Measurements from ENCODE around the gene SDK2. TPM values are rescaled to one million over a fixed set of nuclear protein-coding genes. Genes with fewer than 3 reads are reported as not detected.

SDK2 gene
- polyA plus RNA-seq, 1 of the 3 experiments (the other 2 are of a cell fraction), result 0.02 TPM

- Histone ChIP-seq H3K9ac (no peak overlapping the region), H3K79me2 (ENCODE audit: insufficient read depth) (no peaks in the 10 kb centered on the region), H2AFZ (ENCODE audit: low read depth) (no peak overlapping the region), H3K36me3 (replicated peaks in 1 of 2; ENCODE audit: control insufficient read depth in 1 of 2, insufficient read depth in 2 of 2, low read length in 1 of 2) (no peaks in the 10 kb centered on the region), H3K4me2 (no peak overlapping the region), H3K27me3 (ENCODE audit: insufficient read depth) (peaks cover 41% of the 10 kb centered on the region), H4K20me1 (ENCODE audit: insufficient read depth) (no peaks in the 10 kb centered on the region), H3K9me3 (no peaks in the 10 kb centered on the region), H3K4me1 (ENCODE audit: control insufficient read depth in 1 of 2, insufficient read depth in 2 of 2, low read depth in 1 of 2, low read length in 1 of 2) (peaks cover 0 to 18% of the 10 kb centered on the region in 2 experiments; a peak in 2 of 4 replicates), H3K4me3 (ENCODE audit: low read depth in 2 of 2, low read length in 1 of 2) (no peak overlapping the region), H3K27ac (ENCODE audit: low read depth in 2 of 2, low read length in 1 of 2) (no peak overlapping the region), H3F3A (replicated peaks; ENCODE audit: insufficient read depth) (no peaks in the 10 kb centered on the region), H3K9me2 (no peaks in the 10 kb centered on the region)
- peak; percentile 83 for DNase-seq
- POLR2A ChIA-PET, result interaction anchor here (0.9 kb wide), 1 partner anchor 47 kb away, joined by 3 read pairs; no protein-coding TSS in a partner anchor
- TF ChIP-seq NFIC (IDR thresholded peaks at IDR 0.05; ENCODE audit: borderline replicate concordance) (no peak), EP300 (IDR thresholded peaks at IDR 0.05; ENCODE audit: borderline replicate concordance in 1 of 2, low read depth in 1 of 2, low read length in 1 of 2) (no peak), POLR2AphosphoS5 (IDR thresholded peaks at IDR 0.05; ENCODE audit: low read depth, low read length) (no peak), SIN3A (IDR thresholded peaks at IDR 0.05; ENCODE audit: borderline replicate concordance, low read depth, low read length) (no peak), JUND (IDR thresholded peaks at IDR 0.05) (no peak), MAX (IDR thresholded peaks at IDR 0.05; ENCODE audit: low read depth) (no peak), SMC3 (IDR thresholded peaks at IDR 0.05; ENCODE audit: low read depth, low read length) (peak; percentile 55; the same call in 1 of the 2 replicates), RXRA (IDR thresholded peaks at IDR 0.05; ENCODE audit: borderline replicate concordance, low read depth) (no peak), RFX5 (IDR thresholded peaks at IDR 0.05; ENCODE audit: low read length) (no peak), RAD21 (IDR thresholded peaks at IDR 0.05; ENCODE audit: low read length) (peak; percentile 69), CHD2 (IDR thresholded peaks at IDR 0.05; ENCODE audit: low read length, partially characterized antibody) (no peak)
- 47% methylated on average over 19 of the region's 19 CpGs for WGBS (ENCODE audit: low lambda C conversion rate)
- CTCF ChIA-PET, result interaction anchor here (0.5 to 9.8 kb wide), 61 partner anchors 9 to 553 kb away, joined by 3 to 118 read pairs (median 5); no protein-coding TSS in a partner anchor
Observed at GRCh38 chr17:73646409-73647300, 2.4 kb upstream of the SDK2 start.

GRCh38 chr17:73645050-73645871 is 1.0 kb upstream of the SDK2 start:
- Histone ChIP-seq H3K79me2 (ENCODE audit: insufficient read depth) (no peaks in the 10 kb centered on the region), H3K4me2 (peak overlapping the region; percentile 15; the same call in 1 of the 2 replicates), H3F3A (replicated peaks; ENCODE audit: insufficient read depth) (no peaks in the 10 kb centered on the region), H3K4me3 (ENCODE audit: low read depth in 2 of 2, low read length in 1 of 2) (peak overlapping the region in 1 of 2 experiments; percentile 35; a peak in 3 of 4 replicates), H3K27me3 (ENCODE audit: insufficient read depth) (peaks cover 41% of the 10 kb centered on the region), H3K9ac (no peak overlapping the region), H3K9me2 (no peaks in the 10 kb centered on the region), H2AFZ (ENCODE audit: low read depth) (no peak overlapping the region), H3K4me1 (ENCODE audit: control insufficient read depth in 1 of 2, insufficient read depth in 2 of 2, low read depth in 1 of 2, low read length in 1 of 2) (peaks cover 0 to 21% of the 10 kb centered on the region in 2 experiments; a peak in 2 of 4 replicates), H3K36me3 (replicated peaks in 1 of 2; ENCODE audit: control insufficient read depth in 1 of 2, insufficient read depth in 2 of 2, low read length in 1 of 2) (no peaks in the 10 kb centered on the region), H4K20me1 (ENCODE audit: insufficient read depth) (no peaks in the 10 kb centered on the region), H3K9me3 (no peaks in the 10 kb centered on the region), H3K27ac (ENCODE audit: low read depth in 2 of 2, low read length in 1 of 2) (no peak overlapping the region)
- DNase-seq, result peak; percentile 90
- ChIA-PET POLR2A (interaction anchor here (0.9 kb wide), 1 partner anchor 45 kb away, joined by 3 read pairs; no protein-coding TSS in a partner anchor), CTCF (interaction anchor here (0.6 to 9.8 kb wide), 50 partner anchors 8 to 554 kb away, joined by 3 to 118 read pairs (median 5); no protein-coding TSS in a partner anchor)
- WGBS (ENCODE audit: low lambda C conversion rate), result 14% methylated on average over 25 of the region's 90 CpGs
- TF ChIP-seq SMC3 (IDR thresholded peaks at IDR 0.05; ENCODE audit: low read depth, low read length) (no peak), POLR2AphosphoS5 (IDR thresholded peaks at IDR 0.05; ENCODE audit: low read depth, low read length) (no peak), NFIC (IDR thresholded peaks at IDR 0.05; ENCODE audit: borderline replicate concordance) (no peak), FOXM1 (IDR thresholded peaks at IDR 0.05; ENCODE audit: low read depth) (no peak), FOXJ3 (CRISPR knock-in tag; IDR thresholded peaks at IDR 0.05) (no peak), CHD2 (IDR thresholded peaks at IDR 0.05; ENCODE audit: low read length, partially characterized antibody) (no peak), CTCF (IDR thresholded peaks at IDR 0.05) (no peak), FOSL2 (IDR thresholded peaks at IDR 0.05; ENCODE audit: borderline replicate concordance, low read depth) (no peak), REST (IDR thresholded peaks at IDR 0.05; ENCODE audit: low read depth, low read length) (no peak), MAX (IDR thresholded peaks at IDR 0.05; ENCODE audit: low read depth) (no peak), NRF1 (IDR thresholded peaks at IDR 0.05; ENCODE audit: low read depth, low read length) (no peak), MEF2A (IDR thresholded peaks at IDR 0.05; ENCODE audit: borderline replicate concordance, low read depth) (no peak)
